NCI-H1930 (cell line): Measurements from ENCODE around the gene TEDC1.

ENCODE experiments used
- DNase-seq, 2 experiments: peaks; one replicate each; lab custom pipeline; 2025; lab: John Stamatoyannopoulos, UW

Gene TEDC1

GRCh38 chr14:105474483-105475268, 16.4 kb upstream of the TEDC1 start, which contains the start of gene CRIP2:
TSS of gene CRIP2 (plus strand) at chr14:105474821. CDS start at chr14:105474863, 42 bp downstream.
- peak; percentile 61 to 77 for DNase-seq

GRCh38 chr14:105475269-105476096, 15.6 kb upstream of the TEDC1 start:
- DNase-seq, result no peak

GRCh38 chr14:105476097-105476830, 14.8 kb upstream of the TEDC1 start:
- no peak for DNase-seq

GRCh38 chr14:105476831-105477659, 14.0 kb upstream of the TEDC1 start:
- DNase-seq, result no peak

- no peak for DNase-seq
These were observed 13.2 kb upstream of the TEDC1 start for GRCh38 chr14:105477660-105478397.

- DNase-seq, result no peak
These were observed 12.4 kb upstream of the TEDC1 start for GRCh38 chr14:105478398-105479251.

GRCh38 chr14:105479431-105480158, 11.5 kb upstream of the TEDC1 start:
- no peak for DNase-seq

GRCh38 chr14:105480199-105480746, 10.8 kb upstream of the TEDC1 start:
- no peak for DNase-seq

GRCh38 chr14:105480807-105481801, 9.9 kb upstream of the TEDC1 start:
- peak; percentile 61 to 88 for DNase-seq

- DNase-seq, result peak; percentile 69 to 70
These were observed 9.1 kb upstream of the TEDC1 start for GRCh38 chr14:105481886-105482457.

- DNase-seq, result no peak
These were observed 8.4 kb upstream of the TEDC1 start for GRCh38 chr14:105482486-105483110.

- DNase-seq, result no peak
These were observed 7.6 kb upstream of the TEDC1 start for GRCh38 chr14:105483300-105484068.

GRCh38 chr14:105484069-105484996, 6.7 kb upstream of the TEDC1 start:
- no peak for DNase-seq

GRCh38 chr14:105484997-105485393, 6.1 kb upstream of the TEDC1 start:
- DNase-seq, result no peak

GRCh38 chr14:105485739-105486162, 5.3 kb upstream of the TEDC1 start:
- peak; percentile 63 to 69 for DNase-seq
